AG04449 (cell line): Measurements from ENCODE around the gene SV2C.
"Not testable (repeated sequence)": the region's sequence is repeated elsewhere in the genome, so short reads cannot be mapped to it uniquely, and the experiment has no call there.

Experiments used
- CTCF ChIA-PET: fragments of 350-600 bp; formaldehyde crosslinking; extraction: SDS; loops from one replicate; lab custom pipeline; 2021; ENCODE audit warnings: antibody characterized with exemption; lab: Yijun Ruan, JAX
- POLR2A ChIA-PET: fragments of 400-600, 350-600 bp; formaldehyde crosslinking; extraction: SDS; loops from one replicate; lab custom pipeline; 2020; ENCODE audit warnings: antibody characterized with exemption, inconsistent platforms; lab: Yijun Ruan, JAX
- DNase-seq: peaks from one replicate; pipeline ENCODE4 v3.0.0-alpha.2; 2010; ENCODE audit warnings: low read depth, low spot score
- H3K4me3 ChIP-seq: 2 replicates; pipeline ENCODE4 v1.5.1; 2011; ENCODE audit warnings: low read depth, mild to moderate bottlenecking, control low read depth, low read length
- TF ChIP-seq, protein P1 (sequence below): IDR thresholded peaks from one replicate; pipeline ENCODE4 v1.5.1; 2011; ENCODE audit warnings: mild to moderate bottlenecking, moderate library complexity, low read length, control low read depth, inconsistent platforms; ENCODE audit not compliant: insufficient read depth; ENCODE audit errors: missing control alignments

Gene SV2C

DNA sequence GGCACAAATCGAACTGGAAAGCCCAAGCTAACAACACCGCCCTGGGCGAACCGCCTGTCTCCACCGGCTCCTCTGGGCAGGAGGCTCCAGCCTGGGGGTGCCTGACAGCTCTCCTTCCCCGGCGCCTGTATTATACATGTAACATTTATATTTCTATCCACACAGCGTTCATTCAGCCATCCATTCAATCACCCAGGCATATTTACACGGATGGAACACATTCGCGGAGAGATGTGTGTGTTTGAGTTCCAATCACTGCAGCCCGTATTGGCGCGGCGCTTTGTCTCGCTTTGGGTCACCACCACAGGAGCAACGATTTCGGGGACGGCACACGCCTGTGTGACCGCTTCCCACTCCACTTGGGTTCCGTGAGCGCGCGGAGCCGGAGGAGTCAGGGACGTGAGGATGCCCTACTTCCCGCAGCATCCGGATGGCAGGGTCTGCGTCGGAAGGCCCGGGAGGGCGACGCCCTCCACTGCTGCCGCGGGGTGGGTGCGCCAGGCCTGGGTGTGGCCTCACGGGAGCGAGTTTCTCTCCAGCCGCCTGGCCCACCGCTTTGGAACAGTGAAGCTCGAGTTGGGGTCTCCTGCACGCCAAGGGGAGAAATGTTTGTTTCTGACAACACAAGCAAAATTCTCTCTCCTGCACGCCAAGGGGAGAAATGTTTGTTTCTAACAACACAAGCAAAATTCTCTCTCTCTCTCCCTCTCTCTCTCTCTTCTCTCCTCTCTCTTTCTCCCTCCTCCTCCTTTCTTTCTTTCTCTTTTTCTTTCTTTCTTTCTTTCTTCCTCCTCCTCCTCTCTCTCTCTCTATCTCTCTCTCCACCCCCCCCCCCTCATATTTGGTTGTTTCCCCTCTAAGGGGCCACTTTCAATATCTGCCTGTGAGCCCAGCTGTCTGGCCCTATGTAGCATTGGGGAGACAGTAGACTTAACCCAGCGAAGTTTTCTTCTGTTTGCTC is 1.1 kb upstream of the SV2C start:
- DNase-seq = no peak
- H3K4me3 ChIP-seq = no peak overlapping the region
- TF ChIP-seq, protein P1, sequence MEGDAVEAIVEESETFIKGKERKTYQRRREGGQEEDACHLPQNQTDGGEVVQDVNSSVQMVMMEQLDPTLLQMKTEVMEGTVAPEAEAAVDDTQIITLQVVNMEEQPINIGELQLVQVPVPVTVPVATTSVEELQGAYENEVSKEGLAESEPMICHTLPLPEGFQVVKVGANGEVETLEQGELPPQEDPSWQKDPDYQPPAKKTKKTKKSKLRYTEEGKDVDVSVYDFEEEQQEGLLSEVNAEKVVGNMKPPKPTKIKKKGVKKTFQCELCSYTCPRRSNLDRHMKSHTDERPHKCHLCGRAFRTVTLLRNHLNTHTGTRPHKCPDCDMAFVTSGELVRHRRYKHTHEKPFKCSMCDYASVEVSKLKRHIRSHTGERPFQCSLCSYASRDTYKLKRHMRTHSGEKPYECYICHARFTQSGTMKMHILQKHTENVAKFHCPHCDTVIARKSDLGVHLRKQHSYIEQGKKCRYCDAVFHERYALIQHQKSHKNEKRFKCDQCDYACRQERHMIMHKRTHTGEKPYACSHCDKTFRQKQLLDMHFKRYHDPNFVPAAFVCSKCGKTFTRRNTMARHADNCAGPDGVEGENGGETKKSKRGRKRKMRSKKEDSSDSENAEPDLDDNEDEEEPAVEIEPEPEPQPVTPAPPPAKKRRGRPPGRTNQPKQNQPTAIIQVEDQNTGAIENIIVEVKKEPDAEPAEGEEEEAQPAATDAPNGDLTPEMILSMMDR = no peak
- POLR2A ChIA-PET = no interaction called here
- CTCF ChIA-PET = no interaction called here

DNA sequence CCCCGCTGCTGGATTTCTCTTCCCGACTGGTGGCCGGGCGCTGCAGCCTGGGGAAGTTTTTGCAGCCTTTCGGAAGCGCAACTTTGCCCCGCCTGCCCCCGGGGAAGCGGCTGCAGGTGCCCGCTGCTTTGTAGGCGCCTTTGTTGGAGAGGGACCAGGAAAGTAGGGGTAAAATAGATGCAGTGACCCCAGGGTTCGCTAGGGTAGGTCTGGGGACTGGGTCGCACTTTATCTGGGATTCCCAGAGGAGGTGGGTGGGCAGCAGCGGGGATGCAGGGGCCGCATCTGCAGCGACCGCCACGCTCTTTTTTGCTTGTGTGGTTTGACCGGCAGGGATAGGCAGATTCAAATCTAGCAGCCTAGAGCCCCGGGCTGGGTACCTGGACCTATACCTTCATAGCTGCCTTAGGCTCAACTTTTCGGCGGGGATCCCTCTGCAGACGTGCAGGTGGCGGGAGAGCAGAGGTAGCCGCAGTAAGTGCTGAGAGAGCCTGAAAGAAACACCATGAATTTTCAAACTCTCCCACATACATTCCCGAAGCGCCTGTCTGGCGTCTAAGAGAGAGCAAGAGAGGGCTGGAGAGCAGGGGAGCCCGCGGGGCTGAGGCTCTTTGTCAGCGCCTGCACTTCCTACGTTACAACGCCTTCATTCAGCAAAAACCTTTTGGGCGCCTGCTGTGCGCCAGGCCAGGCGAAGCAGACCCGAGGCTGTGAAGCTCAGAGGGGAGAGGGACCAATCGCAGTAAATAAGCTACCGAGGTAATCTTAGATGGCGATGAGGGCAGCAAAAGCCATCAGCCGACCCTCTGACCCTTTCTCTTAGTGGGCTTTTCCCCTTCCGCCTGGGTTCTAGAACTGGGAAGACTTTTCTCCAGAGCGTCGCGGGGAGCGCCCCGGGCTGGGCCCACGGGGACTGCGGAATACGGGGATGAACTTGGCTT is 642 bp downstream of the SV2C start:
- POLR2A ChIA-PET = no interaction called here
- TF ChIP-seq, protein P1 = no peak
- DNase-seq = no peak
- no peak overlapping the region for H3K4me3 ChIP-seq
- CTCF ChIA-PET = no interaction called here

DNA sequence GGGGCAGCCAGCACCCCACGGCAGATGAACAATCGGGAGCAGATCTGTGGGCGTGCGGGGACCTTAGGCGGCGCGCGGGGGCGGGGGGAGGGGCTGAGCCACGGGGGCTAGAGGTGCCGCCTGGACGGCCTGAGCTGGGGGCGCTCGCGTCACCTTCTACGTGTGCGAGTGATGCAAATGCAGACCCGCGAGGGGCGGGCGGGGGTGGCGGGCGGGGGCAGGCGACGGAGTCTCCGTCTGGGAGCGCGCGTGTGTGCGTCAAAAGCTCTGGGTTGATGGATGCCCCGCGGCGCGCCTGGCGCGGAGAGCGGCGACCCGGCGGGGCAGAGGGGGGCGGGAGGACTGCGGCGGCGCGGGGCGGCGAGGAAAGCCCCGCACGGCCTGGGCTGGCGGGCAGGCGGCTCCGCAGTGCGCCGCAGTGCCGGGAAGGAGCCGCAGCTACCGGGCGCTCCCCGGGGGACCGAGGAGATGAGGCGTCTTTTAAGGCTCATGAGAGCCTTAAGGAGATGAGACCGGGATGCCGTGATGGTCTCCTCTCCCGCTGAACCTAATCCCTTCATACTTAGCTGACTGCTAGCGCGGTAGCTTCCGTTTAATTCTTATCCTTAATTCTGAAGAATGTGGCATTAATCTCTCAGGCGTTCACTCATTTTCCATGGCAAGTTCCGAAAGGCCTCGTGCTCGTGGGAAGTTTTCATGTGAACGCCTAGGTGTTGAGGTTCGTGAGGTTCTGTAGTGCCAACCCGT is 1.5 kb downstream of the SV2C start:
- DNase-seq = no peak
- TF ChIP-seq, protein P1 = no peak
- ChIA-PET POLR2A (no interaction called here), CTCF (no interaction called here)
- H3K4me3 ChIP-seq = no peak overlapping the region

DNA sequence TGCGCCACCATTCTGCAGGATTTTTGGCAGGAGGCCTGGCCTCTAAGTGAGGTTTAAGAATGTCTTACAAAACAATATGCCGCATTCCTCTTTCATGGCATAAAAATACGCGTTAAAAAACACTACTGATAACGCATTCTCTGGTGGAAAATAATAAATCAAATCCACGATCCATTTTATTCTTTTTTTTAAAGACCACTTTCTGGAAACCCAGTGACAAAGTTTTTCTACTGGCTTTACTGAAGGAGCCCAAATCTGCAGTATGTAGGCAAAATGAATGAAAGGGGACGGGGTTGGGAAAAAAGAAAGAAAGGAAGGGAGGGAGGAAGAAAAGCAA is 2.0 kb downstream of the SV2C start:
- CTCF ChIA-PET = no interaction called here
- no peak for DNase-seq
- TF ChIP-seq, protein P1 = no peak
- no peak overlapping the region for H3K4me3 ChIP-seq
- POLR2A ChIA-PET = no interaction called here

DNA sequence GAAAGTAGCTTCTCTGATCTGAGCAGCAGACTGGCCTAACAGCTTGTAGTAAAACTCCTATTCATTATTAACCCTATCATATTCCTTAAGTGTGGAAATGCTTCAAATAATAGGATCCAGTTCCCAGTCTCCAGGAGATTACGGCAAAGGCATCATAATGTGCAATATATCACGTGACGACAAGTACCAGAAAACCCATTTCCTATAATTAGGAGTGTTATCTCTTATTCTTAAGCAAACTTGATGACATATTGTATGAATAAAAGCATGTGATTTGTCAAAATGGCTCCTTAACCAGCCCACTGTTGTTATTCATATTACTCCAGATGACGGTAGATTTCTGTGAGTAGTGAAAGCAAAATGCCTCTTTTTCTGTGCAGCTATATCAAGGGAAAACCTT is 2.9 kb downstream of the SV2C start:
- ChIA-PET CTCF (no interaction called here), POLR2A (no interaction called here)
- no peak for DNase-seq
- no peak overlapping the region for H3K4me3 ChIP-seq
- TF ChIP-seq, protein P1 = no peak

DNA sequence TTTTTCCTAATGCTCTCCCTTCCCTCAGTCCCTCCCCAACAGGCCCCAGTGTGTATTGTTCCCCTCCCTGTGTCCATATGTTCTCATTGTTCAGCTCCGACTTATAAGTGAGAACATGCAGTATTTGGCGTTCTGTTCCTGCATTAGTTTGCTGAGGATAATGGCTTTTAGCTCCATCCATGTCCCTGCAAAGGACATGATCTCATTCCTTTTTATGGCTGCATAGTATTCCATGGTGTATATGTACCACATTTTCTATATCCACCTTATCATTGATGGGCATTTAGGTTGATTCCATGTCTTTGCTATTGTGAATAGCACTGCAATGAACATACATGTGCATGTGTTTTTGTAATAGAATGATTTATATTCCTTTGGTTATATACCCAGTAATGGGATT is 6.0 kb downstream of the SV2C start:
- CTCF ChIA-PET, POLR2A ChIA-PET, DNase-seq, H3K4me3 ChIP-seq: not testable (repeated sequence)
